NCI-H510A treated with DMSO at 0.1 percent for 48 hours (cell line): ENCODE results near the gene ALS2.

Experiments used
- DNase-seq: peaks from one replicate; lab custom pipeline; 2025; lab: John Stamatoyannopoulos, UW

Gene ALS2

DNA sequence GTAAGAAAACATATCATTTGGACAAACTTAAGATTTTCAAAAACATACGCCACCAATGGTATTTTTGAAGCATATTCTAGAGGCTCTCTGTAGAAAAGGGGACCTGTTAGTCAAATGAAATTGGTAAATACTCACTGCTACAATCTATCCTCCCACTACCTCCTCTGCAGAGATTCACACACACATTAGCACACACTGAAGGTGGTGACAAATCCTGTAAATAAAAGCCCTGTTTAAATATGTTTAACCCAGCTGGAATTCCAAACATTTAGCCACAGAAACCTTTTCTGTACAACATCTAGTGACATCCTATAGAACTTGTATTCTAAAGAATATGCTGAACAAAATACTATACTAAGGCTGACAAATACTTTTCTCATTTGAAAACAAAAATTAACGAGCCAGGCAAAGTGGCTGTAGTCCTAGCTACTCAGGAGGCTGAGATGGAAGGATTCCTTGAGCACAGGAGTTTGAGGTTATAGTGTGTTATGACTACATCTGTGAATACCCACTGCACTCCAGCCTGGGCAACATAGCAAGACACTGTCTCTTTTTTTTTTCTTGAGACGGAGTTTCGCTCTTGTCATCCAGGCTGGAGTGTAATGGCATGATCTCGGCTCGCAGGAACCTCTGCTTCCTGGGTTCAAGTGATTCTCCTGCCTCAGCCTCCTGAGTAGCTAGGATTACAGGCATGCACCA, 25.9 kb downstream of the ALS2 start:
- no peak for DNase-seq

DNA sequence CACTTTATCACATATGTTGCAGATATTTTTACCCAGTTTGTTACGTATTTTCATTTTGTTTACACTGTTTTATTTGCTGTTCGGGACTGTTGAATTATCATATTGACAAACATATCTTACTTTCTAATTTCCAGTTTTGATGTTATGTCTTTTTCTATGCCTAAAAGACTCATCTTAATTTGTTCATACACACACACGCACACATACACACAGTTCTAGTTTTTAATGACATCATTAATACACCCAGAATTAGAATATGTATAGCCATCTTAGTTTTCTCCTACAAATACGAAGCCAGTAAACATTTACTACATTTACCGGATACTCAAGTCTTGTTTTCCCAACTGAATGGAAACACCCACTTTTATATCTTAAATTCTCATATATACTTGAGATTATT, 29.2 kb downstream of the ALS2 start:
- no peak for DNase-seq

GRCh38 chr2:201746551-201746950, 34.2 kb downstream of the ALS2 start:
- no peak for DNase-seq

- DNase-seq = no peak
These were observed 45.2 kb downstream of the ALS2 start for GRCh38 chr2:201735486-201735885.

DNA sequence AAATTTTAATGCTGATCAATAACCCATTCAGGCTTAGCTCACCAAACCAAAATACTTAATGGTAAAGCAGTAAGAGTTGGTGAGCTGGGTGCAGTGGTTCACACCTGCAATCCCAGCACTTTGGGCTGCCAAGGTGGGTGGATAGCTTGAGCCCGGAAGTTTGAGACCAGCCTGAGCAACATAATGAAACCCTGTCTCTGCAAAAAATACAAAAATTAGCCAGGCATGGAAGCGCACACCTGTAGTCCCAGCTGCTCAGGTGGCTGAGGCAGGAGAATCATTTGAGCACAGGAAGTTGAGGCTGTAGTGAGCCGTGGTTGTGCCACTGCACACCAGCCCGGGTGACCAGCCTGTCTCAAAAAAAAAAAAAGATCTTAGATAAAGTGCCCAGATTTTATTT, 46.6 kb downstream of the ALS2 start:
- DNase-seq = no peak

- DNase-seq = no peak
These were observed 47.2 kb downstream of the ALS2 start for GRCh38 chr2:201733544-201733943.

DNA sequence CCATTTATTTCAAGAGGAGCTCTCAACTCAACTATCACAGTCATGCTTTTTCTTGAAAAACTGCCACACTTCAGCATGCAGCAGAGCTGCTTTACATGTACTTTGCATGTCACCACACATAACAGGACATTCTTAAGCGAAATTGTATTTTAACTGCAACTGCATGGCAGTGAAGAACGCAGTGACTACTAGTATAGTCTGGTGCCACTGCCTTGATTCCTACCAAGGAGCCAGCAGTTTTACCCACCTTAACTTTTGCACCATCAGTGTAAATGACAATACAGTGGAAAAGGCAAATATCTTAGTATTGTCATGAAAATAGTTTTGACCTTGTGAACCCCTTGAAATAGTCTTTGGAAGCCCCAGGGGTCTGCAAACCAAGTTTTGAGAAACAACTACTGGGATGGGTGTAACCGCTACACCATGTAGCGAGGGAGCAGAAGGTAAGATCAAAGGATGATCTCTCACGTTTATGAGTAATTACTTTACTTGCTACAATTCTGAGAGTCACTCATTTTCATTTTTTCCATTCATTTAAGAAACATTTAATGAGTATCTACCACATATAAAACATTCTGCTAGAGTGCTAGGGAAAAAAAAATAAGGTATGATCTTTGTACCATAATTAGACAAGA, 50.0 kb downstream of the ALS2 start:
- no peak for DNase-seq

DNA sequence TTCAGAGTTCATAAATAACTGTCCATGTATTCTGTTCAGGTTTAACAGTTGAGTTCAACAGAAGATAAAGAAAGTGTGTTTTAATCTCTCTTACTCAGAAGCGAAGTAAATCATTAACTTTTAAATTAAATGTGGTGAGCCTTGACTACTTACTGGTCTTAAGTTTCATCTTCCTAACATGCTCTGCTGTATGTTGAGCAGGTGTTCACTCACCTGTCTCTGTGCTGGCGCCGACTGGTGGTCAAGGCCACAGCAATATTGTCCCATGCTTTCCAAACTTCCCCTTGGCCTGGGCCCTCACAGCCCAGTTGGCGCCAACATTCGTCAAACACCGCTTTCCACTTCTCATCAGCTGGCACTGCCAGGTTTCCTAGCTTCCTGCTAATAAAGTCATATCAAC, 65.3 kb downstream of the ALS2 start:
- DNase-seq = no peak

DNA sequence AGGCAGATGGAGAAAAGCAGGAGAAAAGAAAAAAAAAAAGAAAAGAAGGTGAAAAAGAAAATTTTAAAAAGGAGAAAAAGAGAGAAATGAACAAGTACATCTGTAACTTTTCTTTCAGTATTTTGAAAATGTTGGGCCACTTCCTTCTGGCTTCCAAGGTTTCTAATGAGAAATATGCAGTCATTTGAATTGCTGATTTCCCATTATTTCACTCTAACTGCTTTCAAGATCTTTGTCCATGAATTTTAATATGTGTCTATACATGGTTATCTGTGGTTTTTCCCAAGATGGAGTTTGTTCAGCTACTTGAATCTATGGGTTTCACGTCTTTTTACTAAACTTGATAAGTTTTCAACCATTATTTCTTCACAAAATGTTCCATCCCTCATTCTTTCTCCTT, 68.0 kb downstream of the ALS2 start:
- DNase-seq = no peak

DNA sequence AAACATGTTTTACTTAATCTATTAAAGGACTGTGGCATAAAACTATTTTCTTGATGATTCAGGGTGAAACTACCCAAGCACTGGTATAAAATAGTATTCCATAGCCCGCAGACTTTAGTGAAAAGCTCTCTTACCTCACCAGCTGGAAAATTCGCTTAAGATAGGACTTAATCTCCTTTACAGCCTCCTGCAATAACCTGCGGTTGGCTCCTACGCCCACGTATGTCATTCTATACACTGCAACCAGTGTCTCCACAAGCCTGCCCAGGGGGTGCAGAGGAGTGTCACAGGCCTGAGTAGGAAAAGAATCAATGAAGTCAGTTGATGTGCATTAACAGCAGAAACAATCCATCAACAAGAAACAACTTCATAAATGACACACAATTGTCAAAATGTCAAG, 71.0 kb downstream of the ALS2 start:
- no peak for DNase-seq

- no peak for DNase-seq
These were observed 71.7 kb downstream of the ALS2 start for GRCh38 chr2:201709049-201709448.

DNA sequence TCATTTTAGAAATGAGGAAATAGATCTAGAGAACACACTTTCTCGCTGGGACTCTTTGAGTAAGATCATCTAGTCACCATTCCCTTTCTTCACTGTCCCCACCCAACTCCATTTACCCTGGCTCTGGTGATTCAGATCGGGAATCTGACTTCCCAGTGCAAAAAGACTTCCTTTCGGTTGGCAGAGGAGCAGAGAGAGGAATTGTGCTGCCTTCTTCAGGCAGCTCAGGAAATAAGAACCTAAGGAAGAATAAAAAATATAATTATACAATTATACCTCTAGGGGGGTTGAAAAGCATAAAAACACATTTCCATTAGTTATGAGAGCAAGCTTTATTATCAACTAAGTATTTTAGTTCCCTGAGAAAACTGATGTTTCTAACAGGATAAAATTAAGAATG, 73.0 kb downstream of the ALS2 start:
- no peak for DNase-seq

DNA sequence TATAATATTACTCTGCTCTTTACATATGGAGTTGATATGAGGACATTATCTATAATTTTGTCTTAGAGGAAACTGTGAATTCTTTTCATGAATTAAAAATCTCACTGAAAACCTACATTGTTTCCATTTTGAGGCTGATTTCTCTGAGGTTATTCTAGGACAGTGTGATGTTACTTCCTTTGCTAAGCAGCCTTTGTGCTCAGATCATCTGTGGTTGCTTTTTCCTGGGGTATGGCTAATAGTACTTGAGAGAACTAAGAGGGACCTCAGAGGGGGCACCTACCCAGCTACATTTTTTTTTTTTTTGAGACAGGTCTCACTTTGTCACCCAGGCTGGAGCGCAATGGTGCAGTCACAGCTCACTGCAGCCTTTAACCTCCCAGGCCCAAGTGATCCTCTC, 73.6 kb downstream of the ALS2 start:
- no peak for DNase-seq

- no peak for DNase-seq
These were observed 76.2 kb downstream of the ALS2 start for GRCh38 chr2:201704536-201704935.

- no peak for DNase-seq
These were observed 79.1 kb downstream of the ALS2 start for GRCh38 chr2:201701646-201702045.

DNA sequence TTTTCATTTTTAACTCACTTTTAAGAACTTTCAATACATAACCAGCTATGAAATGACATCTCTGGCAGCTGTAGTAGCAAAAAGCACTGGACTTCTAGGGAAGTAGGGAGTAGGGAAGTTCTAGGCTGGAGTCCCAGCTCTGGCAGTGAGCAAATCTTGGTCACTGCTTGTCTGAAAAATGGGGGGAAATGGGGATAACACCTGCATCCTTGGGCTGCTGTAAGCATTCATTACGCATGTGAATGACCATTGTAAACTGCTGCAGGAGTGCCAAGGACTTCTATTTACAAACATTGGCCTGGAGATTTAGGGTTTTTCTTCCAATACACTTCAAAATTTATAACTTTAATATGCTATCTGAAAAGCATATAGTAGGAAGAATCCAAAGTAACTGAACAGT, 81.3 kb downstream of the ALS2 start:
- no peak for DNase-seq

GRCh38 chr2:201698588-201699226, 82.0 kb downstream of the ALS2 start, which contains the start of gene MPP4:
Gene MPP4 (minus strand): TSS chr2:201698644. CDS start chr2:201693954, 4,690 bp downstream.
- DNase-seq = no peak

- no peak for DNase-seq
These were observed 82.8 kb downstream of the ALS2 start for GRCh38 chr2:201697899-201698298.

DNA sequence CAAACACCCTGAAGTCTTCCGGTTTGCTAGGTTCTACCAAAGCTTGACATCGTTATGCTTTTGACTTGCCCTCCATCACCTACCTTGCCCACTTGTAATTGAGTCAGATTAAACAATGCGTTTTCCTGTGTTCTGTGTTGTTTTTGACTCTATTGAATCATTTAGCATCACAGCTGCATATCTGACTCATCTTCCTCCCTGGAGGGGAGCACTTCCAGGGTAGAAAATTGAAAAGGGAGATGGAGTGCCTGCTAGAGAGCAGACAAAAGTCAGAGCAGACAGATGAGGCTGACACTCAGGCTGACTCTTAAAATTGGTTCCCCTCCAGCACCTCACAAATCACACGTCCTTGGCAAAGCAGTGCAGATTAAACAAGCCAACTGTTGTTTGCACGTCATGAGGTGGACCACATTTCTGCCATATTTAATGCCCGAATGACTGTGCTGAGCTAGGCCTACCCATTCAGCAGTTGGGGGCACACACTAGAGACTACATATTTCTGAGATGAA, 84.5 kb downstream of the ALS2 start:
- DNase-seq = no peak

- no peak for DNase-seq
These were observed 95.6 kb downstream of the ALS2 start for GRCh38 chr2:201685156-201685555.

GRCh38 chr2:201680743-201681142, 100.0 kb downstream of the ALS2 start:
- DNase-seq = no peak

DNA sequence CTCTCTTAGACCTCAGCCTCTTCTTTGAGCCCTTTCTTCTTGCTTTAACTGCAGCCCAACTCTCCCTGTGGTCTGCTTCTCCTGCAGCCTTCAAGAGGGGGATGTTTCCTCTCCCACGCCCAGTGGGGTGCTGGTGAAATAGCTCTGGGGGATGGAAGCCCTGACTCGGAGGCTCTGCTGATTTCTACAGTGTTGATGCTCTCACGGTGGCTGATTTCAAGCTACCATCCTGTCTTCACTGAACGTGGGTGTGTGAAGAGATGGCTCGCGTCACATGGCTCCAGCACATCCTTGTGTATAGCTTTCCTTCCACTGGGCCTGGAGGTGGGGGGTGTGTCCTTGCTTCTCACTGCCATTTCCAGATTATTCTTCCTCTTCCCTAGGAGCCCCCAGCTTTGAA, 102.3 kb downstream of the ALS2 start:
- no peak for DNase-seq

DNA sequence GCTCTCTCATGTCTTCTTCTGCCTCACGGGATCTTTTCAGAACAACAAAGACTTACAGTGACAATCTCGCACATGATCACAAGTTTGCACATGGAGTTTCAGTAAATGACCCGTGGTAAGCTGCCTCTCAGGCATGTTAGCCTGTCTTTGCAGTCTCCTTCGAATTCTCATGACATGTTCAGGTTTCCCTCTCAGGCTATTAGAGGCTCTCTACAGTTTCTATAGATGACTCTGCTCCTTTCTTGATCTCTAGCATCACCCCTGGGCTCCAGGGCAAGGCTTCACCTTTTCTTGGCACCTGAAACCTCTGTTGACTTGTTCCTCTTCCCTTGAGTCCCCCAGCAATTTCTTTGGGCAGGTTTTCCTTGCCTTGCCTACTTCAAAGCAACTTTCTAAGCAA, 105.3 kb downstream of the ALS2 start:
- DNase-seq = no peak
